RWPE2 (cell line): Measurements from ENCODE around the gene GAREM2.

ENCODE experiments used
- ATAC-seq: fragments of 200-7000 bp; cut with Tn5 transposase; 3 replicates; pipeline ENCODE4 v1.9.1; 2021; ENCODE audit warnings: low read depth
- DNase-seq: peaks from one replicate; pipeline ENCODE4 v3.0.0-alpha.2; 2020; ENCODE audit warnings: low spot score
- H3K27ac ChIP-seq: fragments of 450-650 bp; 2 replicates; pipeline ENCODE4 v1.5.1; 2017; ENCODE audit warnings: mild to moderate bottlenecking; ENCODE audit not compliant: poor library complexity, severe bottlenecking
- H3K27me3 ChIP-seq: fragments of 250-450 bp; sonication (Bioruptor Pico); 2 replicates; pipeline ENCODE4 v1.5.1; 2021; ENCODE audit warnings: mild to moderate bottlenecking, moderate library complexity; ENCODE audit not compliant: insufficient read depth, poor library complexity, severe bottlenecking
- H3K36me3 ChIP-seq: fragments of 250-450 bp; sonication (Bioruptor Pico); 2 replicates; pipeline ENCODE4 v1.5.1; 2020; ENCODE audit warnings: low read depth, mild to moderate bottlenecking, moderate library complexity
- H3K4me1 ChIP-seq: fragments of 250-450 bp; sonication (Bioruptor Pico); 2 replicates; pipeline ENCODE4 v1.5.1; 2021; ENCODE audit warnings: mild to moderate bottlenecking, moderate library complexity; ENCODE audit not compliant: insufficient read depth, poor library complexity, severe bottlenecking
- H3K4me3 ChIP-seq: fragments of 250-450 bp; sonication (Bioruptor Pico); 2 replicates; pipeline ENCODE4 v1.5.1; 2021; ENCODE audit warnings: mild to moderate bottlenecking, moderate library complexity; ENCODE audit not compliant: severe bottlenecking
- H3K9me3 ChIP-seq: fragments of 250-450 bp; sonication (Bioruptor Pico); 2 replicates; pipeline ENCODE4 v1.5.1; 2021; ENCODE audit warnings: mild to moderate bottlenecking, moderate library complexity; ENCODE audit not compliant: severe bottlenecking
- CTCF ChIP-seq: fragments of 450-650 bp; IDR thresholded peaks from one replicate; pipeline ENCODE4 v1.5.1; 2017; ENCODE audit warnings: mild to moderate bottlenecking, moderate library complexity; ENCODE audit not compliant: poor library complexity, severe bottlenecking

The GAREM2 gene

GRCh38 chr2:26196683-26197418 is 24.0 kb downstream of the GAREM2 start:
- Histone ChIP-seq H3K4me1 (no peaks in the 10 kb centered on the region), H3K27ac (no peak overlapping the region), H3K36me3 (peaks cover 87% of the 10 kb centered on the region), H3K4me3 (no peak overlapping the region), H3K9me3 (no peaks in the 10 kb centered on the region), H3K27me3 (no peaks in the 10 kb centered on the region)
- TF ChIP-seq CTCF: no peak
- DNase-seq (no peak), ATAC-seq (no peak)

GRCh38 chr2:26197516-26197915 is 24.6 kb downstream of the GAREM2 start:
- Histone ChIP-seq H3K4me1 (no peaks in the 10 kb centered on the region), H3K4me3 (no peak overlapping the region), H3K27ac (no peak overlapping the region), H3K27me3 (no peaks in the 10 kb centered on the region), H3K9me3 (no peaks in the 10 kb centered on the region), H3K36me3 (peaks cover 90% of the 10 kb centered on the region)
- TF ChIP-seq CTCF: no peak
- no peak for ATAC-seq
- no peak for DNase-seq

GRCh38 chr2:26202981-26203490 is 30.1 kb downstream of the GAREM2 start:
- H3K4me3 ChIP-seq: no peak overlapping the region
- ATAC-seq (no peak), DNase-seq (no peak)
- TF ChIP-seq CTCF: no peak
- H3K27ac ChIP-seq: no peak overlapping the region
- peaks cover 88% of the 10 kb centered on the region for H3K36me3 ChIP-seq
- no peaks in the 10 kb centered on the region for H3K4me1 ChIP-seq
- no peaks in the 10 kb centered on the region for H3K9me3 ChIP-seq
- no peaks in the 10 kb centered on the region for H3K27me3 ChIP-seq

- H3K27me3 ChIP-seq: no peaks in the 10 kb centered on the region
- H3K4me3 ChIP-seq: no peak overlapping the region
- H3K27ac ChIP-seq: no peak overlapping the region
- DNase-seq (no peak), ATAC-seq (no peak)
- H3K4me1 ChIP-seq: no peaks in the 10 kb centered on the region
- TF ChIP-seq CTCF: no peak
- H3K9me3 ChIP-seq: no peaks in the 10 kb centered on the region
- H3K36me3 ChIP-seq: peaks cover 90% of the 10 kb centered on the region
Measured at GRCh38 chr2:26203906-26204305, 31.0 kb downstream of the GAREM2 start.

GRCh38 chr2:26212011-26212410 is 39.1 kb downstream of the GAREM2 start:
- no peak for TF ChIP-seq CTCF
- H3K27me3 ChIP-seq: no peaks in the 10 kb centered on the region
- no peak for ATAC-seq
- peaks cover 93% of the 10 kb centered on the region for H3K36me3 ChIP-seq
- no peaks in the 10 kb centered on the region for H3K9me3 ChIP-seq
- no peak overlapping the region for H3K27ac ChIP-seq
- no peak overlapping the region for H3K4me3 ChIP-seq
- H3K4me1 ChIP-seq: no peaks in the 10 kb centered on the region
- no peak for DNase-seq
